HG02885 (cell line): ENCODE data around the gene TMEM237.

Experiments used
- ATAC-seq: cut with Tn5 transposase; IDR thresholded peaks from one replicate; pipeline ENCODE4 v1.9.1; 2021; ENCODE audit warnings: mild to moderate bottlenecking; ENCODE audit not compliant: unreplicated experiment, poor library complexity

The TMEM237 gene

GRCh38 chr2:201642579-201643215 is 606 bp downstream of the TMEM237 start:
- ATAC-seq = peak; percentile 83

DNA sequence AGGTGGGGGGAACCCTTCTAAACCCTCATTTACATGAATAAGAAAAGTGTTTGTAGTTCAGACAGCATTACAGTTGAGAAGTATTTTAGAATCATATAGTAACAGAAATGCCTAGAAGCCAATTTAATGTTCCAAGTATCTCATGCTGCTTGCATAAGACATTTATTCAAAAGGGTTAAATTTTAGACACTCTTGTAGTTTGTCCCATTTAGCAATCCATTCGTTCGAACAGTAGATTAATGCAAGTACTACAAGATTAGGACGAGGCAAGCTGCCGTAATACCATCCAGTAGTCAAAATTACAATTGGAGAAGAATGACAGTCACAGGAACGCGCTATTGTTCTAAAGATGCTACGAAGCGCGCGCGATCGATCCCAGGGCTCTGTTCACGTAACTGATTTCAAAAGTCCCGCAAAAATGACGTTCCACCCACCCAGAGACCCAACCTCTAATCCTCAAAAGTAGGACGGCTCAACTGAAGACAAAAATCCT is 1.2 kb downstream of the TMEM237 start:
- peak; percentile 58 for ATAC-seq

GRCh38 chr2:201639205-201639604 is 4.1 kb downstream of the TMEM237 start:
- no peak for ATAC-seq

DNA sequence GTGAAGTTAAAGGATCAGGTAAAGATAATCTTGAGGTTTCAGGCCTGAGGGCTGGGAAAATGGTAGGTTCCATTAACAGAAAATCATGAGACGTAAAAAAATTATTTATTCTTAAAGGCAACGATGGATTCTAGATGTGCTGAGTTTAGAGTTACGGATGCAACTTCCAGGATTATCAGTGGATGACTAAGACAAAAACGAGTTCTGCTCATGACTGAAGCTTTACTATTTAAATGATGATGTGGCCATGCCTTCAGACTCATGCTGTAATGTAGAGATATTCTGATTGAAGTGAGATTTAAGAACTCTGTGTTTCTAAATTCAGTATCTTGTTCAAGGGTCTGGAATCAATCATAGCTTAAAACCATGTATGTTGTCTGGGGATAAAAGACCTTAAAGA is 5.0 kb downstream of the TMEM237 start:
- no peak for ATAC-seq

DNA sequence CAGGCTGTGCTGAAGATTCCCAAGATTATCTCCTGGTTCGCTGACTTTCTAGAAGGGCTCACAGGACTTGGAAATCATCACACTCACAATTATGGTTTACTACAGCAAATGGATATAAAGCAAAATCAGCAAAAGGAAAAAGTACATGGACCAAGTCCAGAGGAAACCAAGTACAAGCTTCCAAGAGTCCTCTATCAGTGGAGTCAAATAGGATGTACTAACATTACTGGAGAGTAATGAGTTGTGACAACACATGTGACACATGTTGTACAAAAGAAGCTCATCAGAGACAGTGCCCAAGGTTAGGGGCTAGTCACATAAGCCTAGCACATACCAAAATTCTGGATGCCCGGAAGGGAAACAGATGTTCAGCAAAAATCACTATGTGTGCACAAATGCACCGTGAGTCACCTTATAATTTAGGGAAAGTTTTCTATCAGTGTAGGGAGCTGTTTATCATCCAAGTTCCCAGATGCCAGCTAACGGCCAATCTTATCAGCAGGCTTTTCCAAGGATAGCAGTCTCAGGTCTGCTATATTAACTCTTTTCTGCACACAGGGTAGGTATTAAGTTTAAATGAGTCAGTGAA is 9.5 kb downstream of the TMEM237 start:
- ATAC-seq = no peak

- ATAC-seq = no peak
Measured at GRCh38 chr2:201631041-201631440, 12.3 kb downstream of the TMEM237 start.

DNA sequence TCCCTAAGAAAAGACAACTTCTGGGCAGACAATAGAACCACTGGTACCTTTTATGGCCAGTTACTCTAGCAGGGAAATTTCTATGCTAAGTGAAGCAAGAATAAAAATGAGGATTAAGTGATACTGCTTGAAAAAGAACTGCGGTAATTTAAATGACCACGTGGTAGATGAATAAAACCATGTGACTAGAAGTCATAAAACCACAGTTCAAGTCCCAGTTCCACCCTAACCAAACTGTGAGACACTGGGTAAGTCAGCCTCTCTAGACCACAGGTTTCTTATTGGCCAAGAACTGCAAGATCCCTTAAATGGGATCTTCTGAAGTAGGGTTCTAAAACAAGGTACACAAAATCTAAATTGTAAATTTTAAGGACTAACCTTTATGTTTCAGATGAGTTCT is 12.7 kb downstream of the TMEM237 start:
- ATAC-seq = no peak

DNA sequence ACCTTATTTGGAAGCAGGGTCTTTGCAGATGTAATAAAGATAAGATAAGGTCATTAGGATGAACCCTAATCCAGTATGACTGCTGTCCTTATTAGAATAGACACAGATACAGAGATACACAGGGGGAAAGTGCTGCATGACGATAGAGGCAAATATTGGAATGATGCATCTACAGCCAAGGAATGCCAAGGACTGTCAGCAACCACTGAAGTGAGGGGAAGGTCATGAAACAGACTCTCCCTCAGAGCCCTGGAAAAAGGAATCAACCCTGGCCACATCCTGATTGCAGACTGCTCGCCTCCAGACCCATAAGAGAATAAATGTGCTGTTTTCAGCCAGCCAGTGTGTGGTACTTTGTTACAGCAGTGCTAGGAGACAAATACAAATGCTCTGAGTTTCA is 14.8 kb downstream of the TMEM237 start:
- no peak for ATAC-seq

DNA sequence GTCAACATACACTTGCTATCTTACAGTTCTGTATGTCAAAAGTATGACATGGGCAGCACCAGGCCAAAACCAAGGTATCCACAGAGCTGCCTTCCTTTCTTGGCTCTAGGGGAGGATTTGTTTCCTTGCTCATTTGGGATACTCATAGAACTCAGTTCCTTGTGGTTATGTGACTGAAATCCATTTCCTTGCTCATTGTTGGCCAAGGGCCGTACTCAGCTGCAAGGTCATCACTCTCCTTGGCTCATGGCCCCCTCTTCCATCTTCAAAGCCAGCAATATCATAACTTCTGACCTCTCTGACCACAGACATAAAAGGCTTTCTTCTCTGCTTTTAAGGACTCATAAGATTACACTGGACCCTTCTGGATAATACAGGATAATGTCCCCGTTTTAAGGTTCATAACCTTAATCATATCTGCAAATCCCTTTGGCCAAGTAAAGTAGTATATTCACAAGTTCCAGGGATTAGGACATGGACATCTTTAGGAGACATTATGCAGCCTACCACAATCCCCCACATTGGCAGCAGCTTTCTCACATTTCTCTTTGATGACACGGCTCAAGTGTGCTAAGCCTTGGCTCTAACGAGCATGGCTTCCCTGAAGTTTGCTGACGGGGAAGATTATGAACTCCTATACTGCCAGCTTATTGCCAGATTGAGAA is 20.9 kb downstream of the TMEM237 start:
- ATAC-seq = no peak

GRCh38 chr2:201621293-201621999 is 21.9 kb downstream of the TMEM237 start:
- ATAC-seq = no peak

DNA sequence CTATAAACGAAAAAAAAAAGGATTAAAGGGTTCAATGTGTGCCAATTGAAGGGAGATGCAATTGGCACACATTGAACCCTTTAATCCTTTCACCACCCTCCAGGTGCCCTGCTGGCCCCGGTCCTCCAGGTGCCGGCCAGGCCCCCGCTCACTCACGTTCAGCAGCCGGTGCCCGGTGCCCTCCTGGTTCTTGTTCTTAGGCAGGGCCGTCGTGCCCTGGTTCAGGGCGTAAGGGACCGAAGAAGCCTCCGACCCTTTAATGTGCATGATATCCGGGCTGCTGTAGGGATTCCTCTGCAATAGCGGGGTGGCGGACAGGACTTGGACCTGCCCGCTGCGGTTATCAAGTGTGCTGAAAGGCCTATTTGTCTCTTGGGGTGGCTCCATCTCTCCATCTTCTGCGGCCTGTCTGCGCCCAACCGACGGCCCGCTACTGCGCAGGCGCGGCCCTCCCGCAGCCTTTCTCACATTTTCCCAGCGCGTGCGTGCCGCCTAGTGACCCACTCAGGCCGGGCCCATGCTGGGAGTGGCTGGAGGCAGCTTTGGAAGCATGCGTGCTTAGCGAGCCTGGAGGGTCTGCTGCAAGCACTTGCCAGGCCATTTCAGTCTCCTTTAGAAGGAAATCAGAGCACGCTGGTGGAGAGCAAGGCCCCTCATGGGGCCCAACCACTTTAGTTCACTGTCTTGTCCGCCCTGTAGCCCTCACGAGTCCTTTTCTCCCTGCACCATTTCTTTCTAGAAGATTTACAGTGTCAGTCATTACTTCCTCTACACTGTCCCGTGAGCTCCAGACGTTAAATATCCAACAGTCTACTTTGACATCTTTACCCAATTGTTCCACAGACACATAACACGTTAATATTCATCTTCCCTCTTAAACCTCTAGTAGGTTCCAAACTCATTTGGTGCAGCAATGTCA is 24.3 kb downstream of the TMEM237 start:
- ATAC-seq = no peak

GRCh38 chr2:201608021-201608420 is 35.3 kb downstream of the TMEM237 start:
- ATAC-seq = no peak

DNA sequence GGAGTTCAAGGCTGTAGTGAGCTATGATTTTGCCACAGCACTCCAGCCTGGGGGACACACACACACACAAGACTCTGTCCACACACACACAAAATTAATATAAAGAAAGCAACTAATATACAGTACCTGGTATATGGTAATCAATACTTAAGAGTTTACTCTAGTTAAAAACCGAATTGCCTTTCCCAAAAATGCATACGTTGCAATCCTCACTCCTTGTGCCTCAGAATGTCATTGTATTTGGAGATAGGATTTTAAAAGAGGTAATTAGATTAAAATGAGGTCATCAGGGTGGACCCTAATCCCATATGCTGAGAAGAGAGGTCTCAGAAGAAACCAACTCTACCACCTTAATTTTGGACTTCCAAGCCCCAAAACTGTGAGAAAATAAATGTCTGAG is 35.7 kb downstream of the TMEM237 start:
- ATAC-seq = no peak

DNA sequence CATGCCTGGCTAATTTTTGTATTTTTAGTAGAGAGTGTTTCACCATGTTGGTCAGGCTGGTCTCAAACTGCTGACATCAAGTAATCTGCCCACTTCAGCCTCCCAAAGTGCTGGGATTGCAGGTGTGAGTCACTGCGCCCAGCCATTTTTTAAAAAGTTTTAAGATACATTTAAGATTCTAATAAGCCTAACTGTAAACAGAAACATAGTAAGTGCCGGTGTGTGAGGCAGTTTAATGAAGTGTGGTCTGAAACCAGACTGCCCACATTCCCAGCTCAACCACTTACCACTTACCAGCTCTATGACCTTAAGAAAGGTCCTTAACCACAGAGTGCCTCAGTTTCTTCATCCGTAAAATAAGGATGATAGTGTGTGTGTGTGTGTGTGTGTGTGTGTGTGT is 42.4 kb downstream of the TMEM237 start:
- no peak for ATAC-seq

GRCh38 chr2:201597397-201597796 is 45.9 kb downstream of the TMEM237 start:
- no peak for ATAC-seq

GRCh38 chr2:201580486-201580885 is 62.8 kb downstream of the TMEM237 start:
- ATAC-seq = no peak

DNA sequence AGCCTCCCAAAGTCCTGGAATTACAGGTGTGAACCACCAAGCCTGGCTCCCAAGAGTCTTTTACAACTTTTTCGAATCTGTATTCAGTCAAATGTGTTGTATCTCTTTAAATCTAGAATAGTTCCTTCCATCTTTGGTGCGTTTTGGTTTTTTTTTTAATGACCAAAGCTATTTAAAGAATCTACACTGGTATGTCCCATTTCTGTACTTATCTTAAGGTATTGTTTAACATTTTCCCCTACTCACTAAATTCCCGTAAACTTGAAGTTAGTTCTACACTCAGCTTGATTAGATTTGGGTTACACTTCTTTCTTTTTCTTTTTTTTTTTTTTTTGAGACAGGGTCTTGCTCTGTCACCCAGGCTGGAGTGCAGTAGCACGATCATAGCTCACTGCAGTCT is 63.8 kb downstream of the TMEM237 start:
- no peak for ATAC-seq

DNA sequence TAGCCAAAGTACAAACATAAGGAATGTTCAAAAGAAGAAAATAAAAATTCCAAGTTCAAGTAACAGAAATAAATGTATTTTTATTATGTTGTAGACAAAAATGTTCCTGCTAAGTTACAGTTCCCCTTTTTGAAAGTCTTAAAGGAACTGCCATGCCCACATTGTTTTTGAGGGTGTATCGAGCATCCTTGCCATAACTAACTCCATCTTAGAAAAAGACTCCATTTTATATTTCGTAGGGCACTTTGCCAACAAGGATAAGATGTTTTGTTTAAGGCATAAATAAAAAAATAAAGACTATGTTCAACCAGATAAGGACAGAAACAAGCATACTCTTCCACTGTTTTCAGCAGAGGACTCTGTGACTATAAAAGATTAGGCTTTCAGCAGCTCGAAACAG is 67.3 kb downstream of the TMEM237 start:
- ATAC-seq = no peak

DNA sequence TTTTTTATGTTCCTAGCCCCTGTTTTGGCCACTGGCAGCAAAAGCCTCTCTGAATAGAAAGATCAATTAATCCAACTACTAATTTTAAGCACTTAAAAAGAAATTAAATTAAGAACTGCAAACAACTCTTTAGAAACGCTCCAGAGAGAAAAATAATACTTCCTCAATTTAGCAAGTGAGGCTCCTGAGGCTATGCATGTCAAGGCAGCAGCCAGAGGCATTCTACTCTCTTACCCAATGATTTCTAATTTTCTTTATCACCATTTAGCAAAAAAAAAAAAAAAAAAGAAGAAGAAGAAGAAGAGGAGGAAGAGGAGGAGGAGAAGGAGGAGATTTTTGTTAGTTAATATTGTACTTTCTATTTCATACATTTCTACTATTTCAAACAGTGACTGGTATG is 68.5 kb downstream of the TMEM237 start:
- no peak for ATAC-seq

- no peak for ATAC-seq
Measured at GRCh38 chr2:201572846-201573508, 70.3 kb downstream of the TMEM237 start.
